ENCODE results near the gene TM7SF2.
"Not testable (repeated sequence)": the region's sequence is repeated elsewhere in the genome, so short reads cannot be mapped to it uniquely, and the experiment has no call there.

Gene TM7SF2

GRCh38 chr11:65130631-65131416 lies 19.2 kb downstream of the TM7SF2 start:
- DNase-seq (ENCODE audit: low read depth), result no peak

- DNase-seq (ENCODE audit: low read depth), result no peak
These were observed 19.7 kb downstream of the TM7SF2 start for GRCh38 chr11:65131417-65131776.

DNA sequence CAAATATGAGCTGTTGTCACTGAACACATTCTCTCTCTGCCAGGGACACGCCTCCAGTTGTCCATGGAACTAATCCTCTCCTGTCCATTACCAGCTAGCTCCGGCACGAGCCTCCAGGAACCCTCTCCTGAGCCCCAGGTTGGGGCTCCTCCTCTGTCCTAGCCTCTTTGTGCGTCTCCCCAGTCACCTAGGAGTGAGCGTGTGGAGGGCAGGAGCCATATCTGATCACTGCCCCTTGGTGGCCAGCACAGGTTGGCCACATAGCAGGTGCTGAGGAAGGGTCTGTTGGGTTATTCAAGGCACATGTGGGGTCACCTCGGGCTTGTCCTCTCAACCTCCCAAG lies 20.2 kb downstream of the TM7SF2 start:
- DNase-seq (ENCODE audit: low read depth), result no peak

- DNase-seq (ENCODE audit: low read depth), result no peak
These were observed 20.7 kb downstream of the TM7SF2 start for GRCh38 chr11:65132238-65132987.

DNA sequence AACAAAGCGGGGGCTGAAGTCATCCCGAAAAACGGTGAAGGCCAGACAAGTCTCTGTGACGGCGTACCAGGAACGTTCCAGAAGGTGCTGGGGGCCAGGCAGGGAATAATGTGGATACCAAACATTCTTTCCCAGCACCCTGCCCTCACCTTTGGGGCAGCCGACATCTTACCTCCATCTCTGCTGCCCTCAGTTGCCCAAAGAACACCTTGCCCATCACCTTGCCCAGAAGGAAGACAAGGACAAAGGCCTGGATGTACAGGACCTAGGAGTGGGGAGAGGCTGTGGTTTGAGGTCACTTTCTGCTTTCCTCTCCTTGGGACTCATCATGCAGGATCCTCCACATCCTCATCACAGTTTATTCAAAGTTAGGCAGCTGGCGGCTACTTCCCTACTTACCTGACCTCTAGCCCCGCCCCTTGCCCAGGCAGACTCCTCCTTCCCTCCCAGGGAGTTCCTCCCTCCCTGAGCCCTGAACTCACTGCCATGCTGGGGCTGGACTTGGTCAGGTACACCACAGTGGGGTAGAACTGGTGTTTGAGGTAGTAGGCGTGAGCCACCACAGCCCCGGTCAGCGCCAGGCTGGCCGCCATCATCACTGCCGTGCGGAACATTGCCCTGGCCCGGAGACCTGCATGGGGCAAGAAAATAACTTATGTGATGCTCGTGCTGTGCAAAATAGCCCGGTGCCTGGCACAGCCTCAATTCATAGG lies 21.5 kb downstream of the TM7SF2 start:
- DNase-seq (ENCODE audit: low read depth), result no peak

DNA sequence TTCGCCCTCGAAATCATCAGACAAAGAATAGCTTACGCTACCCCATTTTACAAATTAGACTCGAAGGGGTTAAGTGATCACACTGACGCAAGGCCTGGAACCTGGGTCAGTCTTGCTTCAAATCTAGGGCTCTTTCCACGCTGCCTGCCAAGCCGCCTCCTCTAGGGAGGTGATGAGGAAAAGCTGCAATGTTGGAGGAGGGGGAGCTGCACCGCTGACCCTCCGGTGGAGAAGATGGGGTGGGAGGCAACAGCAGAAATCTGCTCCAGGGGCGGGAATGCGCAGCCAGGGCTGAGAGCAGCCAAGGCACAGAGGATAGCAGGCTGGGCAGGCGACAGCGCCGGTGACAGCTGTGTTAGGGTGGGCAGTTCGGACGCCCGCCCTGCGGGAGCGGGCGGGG lies 22.1 kb downstream of the TM7SF2 start:
- no peak for DNase-seq (ENCODE audit: low read depth)

DNA sequence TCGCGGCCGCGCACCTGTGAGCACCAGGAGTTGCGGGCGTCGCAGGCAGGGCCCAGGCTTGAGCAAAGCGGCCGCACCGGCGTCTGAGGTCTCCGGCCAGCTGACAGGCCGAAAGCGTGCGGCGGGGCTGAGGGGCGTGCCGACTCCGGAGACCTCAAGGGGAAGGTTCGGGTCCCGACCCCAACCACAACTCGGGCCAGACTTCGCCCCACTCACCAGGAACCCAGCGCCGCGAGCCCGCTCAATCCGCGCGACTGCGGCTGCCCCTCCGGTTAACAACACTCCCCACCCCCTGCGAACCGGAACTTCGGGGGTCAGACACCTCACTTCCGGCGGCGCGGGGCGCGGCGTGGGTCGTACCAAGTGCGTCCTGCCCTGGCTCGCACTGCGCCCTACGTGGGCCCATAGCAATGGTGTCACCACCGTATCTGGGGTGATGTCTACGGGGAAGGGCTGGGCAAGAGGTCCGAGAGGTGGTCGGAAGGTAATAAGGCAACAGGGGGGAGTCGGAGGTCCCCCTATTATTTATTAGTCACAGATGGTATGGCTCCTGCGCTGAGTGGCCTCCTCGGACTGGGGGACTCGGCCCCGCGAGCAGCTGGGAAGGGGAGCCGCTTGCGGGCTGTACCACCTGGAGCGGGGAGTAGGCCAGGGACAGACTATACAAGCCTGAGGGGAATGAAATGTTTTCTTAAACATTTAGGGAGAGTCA lies 22.7 kb downstream of the TM7SF2 start, which contains the start of gene SYVN1:
TSS of gene SYVN1 (minus strand) at position 280 of the 712 bp plus-strand sequence. CDS start 918 bp downstream, outside the sequence.
- DNase-seq (ENCODE audit: low read depth), result peak; percentile 79

GRCh38 chr11:65134952-65135632 lies 23.4 kb downstream of the TM7SF2 start:
- DNase-seq (ENCODE audit: low read depth), result peak; percentile 94

GRCh38 chr11:65135633-65136145 lies 24.0 kb downstream of the TM7SF2 start:
- DNase-seq (ENCODE audit: low read depth), result no peak

- DNase-seq (ENCODE audit: low read depth), result no peak
These were observed 24.9 kb downstream of the TM7SF2 start for GRCh38 chr11:65136515-65137096.

DNA sequence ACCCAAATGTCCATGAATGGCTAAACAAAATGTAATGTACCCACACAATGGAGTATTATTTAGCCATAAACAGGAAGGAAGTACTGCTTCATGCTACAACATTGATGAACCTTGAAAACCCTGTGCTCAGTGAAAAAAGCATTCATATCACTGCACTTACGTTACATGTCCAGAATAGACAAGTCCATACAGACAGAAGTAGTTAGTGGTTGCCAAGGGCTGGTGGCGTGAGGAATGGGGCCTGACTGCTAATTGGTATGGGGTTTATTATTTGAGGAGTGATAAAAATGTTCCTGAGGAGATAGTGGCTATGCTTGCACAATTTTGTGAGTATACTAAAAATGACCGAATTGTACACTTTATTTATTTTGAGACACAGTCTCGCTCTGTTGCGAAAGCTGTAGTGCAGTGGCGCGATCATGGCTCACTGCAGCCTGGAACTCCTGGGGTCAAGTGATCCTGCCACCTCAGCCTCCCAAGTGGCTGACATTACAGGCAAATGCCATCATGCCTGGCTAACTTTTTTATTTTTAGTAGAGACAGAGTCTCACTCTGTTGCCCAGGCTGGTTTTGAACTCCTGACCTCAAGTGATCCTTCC lies 30.3 kb downstream of the TM7SF2 start:
- no peak for DNase-seq (ENCODE audit: low read depth)

DNA sequence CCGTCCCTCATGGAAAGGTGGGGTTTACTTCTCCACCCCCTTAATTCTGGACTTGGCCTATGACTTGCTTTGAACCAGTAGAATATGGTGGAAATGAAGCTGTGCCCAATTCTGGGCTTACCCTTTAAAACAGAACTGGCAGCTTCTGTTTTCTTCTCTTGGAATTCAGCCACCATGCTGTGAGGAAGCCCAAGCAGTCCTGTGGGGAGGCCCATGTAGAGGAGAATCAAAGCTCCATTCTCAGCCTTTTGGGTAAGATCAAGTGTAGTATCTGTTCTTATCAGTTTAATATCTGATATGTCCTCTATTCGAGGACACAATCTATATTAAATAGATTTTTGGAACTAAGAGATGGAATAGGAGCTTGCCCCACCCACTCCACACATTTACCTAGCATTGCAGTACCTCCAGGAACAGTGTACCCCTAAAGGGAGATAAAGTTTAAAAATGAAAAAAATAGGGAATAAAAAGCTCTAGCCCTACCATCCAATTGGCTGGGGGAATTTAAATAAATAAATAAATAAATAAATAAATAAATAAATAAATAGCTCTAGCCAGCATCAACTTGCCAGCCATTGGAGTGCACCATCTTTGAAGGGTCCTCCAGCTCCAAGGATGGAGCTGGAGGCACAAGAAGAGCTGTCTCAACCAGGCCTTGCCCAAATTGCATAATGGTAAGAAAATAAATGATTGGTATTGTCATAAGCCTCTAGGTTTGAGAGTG lies 35.8 kb downstream of the TM7SF2 start:
- DNase-seq (ENCODE audit: low read depth), result no peak

DNA sequence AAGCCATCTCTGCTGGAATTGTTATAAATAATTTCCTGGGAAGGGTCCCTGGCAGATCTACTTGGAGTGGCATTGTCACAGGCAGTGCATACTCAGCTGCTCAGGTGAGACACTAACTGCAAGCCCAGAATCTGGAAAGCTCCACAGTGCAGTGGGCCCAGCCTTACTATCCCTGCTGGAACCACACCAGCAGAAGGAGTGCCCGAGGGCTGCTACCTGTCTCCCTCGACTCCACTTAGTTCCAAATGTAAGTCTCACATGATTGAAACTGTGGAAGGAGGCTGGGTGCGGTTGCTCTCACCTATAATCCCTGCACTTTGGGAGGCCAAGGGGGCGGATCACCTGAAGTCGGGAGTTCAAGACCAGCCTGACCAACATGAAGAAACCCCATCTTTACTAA lies 37.0 kb downstream of the TM7SF2 start:
- no peak for DNase-seq (ENCODE audit: low read depth)

GRCh38 chr11:65150131-65150508 lies 38.4 kb downstream of the TM7SF2 start:
- DNase-seq (ENCODE audit: low read depth), result not testable (repeated sequence)

DNA sequence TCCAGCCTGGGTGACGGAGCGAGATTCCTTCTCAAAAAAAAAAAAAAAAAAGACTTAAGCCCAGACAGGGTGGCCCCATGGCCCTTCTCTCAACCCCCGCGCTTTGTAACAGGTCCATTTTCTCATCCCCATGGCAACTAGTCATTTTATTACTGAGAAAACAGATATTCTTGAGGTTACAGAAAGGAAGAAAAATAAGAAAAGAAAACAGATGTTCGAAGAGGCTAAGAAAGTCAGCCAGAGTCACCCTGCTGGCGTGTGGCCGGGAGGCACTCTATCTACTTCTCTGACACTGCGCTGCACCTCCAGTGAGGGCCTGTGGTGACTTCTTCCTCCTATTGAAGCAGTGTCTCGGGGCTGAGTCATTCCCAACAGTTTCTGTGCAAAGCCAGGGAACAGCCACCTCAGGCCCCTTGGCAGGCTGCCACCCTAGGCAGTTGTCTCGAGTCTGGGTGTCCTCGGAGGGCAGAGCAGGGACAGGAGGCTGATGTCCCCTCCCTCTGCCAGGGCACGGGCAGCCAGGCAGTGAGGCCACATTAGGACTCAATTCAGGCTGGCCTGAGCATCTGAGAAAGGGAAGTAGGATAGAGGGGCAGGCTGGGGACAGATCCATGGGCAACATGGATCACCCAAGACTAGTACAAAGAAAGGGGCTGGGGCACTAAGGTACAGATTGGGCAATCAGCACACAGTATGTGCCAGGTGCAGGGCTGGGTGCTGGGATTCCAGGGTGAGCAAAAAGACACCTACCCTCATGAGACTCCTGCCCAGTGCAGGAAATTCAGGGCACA lies 39.0 kb downstream of the TM7SF2 start:
- DNase-seq (ENCODE audit: low read depth), result peak; percentile 75

DNA sequence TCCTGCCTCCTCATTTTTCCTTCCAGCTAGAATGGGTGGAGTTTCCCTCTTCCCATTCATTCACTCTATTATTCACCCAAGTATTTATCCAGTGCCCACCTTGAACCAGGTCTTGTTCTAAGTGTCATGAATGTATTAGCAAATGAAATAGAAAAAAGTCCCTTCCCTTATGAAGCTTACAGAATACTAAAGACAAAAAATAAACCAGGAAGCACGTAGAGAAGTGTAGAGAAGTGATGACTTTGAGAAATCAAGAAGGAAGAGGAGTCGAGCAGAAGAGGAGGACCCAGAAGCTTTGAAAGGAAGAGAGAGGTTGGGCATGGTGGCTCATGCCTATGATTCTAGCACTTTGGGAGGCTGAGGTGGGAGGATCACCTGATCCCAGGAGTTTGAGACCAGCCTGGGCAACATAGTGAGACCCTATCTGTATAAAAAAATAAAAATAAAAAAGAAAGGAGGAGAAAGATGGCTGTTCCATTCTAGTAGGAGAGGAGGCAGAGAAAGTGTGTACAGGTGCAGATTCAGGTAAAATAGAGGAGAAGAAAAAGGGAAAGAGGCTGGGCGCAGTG lies 39.7 kb downstream of the TM7SF2 start:
- DNase-seq (ENCODE audit: low read depth), result no peak

GRCh38 chr11:65152122-65152521 lies 40.5 kb downstream of the TM7SF2 start:
- DNase-seq (ENCODE audit: low read depth), result no peak

GRCh38 chr11:65156256-65156655 lies 44.6 kb downstream of the TM7SF2 start:
- DNase-seq (ENCODE audit: low read depth), result no peak

DNA sequence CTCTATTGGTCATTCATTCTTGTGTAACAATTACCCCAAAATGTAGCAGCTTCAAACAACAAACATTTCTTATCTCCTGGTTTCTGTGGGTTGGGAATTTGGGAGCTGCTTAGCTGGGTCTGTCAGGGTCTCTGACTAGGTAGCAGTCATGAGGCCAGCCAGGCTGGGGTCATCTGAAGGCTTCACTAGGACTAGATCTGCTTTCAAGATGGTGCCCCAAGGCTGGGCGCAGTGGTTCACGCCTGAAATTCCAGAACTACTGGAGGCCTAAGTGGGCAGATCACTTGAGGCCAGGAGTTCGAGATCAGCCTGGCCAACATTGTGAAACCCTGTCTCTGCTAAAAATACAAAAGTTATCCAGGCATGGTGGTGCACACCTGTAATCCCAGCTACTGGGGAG lies 45.3 kb downstream of the TM7SF2 start:
- DNase-seq (ENCODE audit: low read depth), result no peak
